ENCODE measurements around the gene TBX5.

DNA sequence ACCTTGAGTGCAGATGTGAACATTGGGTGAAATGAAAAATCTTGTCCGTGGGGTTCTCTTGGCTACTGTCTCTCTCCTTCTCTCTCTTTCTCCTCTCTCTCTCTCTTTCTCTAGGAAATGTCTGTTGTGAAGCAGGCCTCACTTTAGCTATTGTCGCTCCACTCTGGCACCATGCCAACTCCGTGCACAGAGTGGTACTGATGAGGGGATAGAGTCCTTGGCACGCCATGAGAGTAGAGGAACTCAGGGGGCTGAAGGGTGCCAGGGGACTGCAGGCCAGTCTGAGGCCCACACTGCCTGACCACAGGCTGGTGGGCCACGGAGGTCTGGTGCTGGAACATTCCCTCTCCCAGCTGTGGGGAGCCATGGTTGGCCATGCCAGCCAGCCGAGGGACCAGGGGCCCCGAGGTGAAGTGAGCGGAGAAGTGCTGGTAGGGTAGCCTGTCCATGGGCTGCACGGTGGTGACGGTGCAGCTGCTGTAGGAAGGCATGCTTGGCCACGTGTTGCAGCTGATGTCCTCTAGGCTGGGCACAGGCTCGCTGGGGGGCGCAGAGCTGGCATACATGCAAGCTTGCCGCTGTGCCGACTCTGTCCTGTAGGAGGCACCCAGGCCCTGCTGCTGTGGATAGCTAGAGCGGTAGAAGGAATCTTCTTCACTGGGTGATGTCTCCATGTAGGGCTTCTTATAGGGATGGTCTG lies 50.4 kb downstream of the TBX5 start:
- no peak for TF ChIP-seq EZH2 (IDR thresholded peaks at IDR 0.05; ENCODE audit: borderline replicate concordance, insufficient read depth, low read depth, low read length, poor library complexity, severe bottlenecking)
- TF ChIP-seq, protein P1, sequence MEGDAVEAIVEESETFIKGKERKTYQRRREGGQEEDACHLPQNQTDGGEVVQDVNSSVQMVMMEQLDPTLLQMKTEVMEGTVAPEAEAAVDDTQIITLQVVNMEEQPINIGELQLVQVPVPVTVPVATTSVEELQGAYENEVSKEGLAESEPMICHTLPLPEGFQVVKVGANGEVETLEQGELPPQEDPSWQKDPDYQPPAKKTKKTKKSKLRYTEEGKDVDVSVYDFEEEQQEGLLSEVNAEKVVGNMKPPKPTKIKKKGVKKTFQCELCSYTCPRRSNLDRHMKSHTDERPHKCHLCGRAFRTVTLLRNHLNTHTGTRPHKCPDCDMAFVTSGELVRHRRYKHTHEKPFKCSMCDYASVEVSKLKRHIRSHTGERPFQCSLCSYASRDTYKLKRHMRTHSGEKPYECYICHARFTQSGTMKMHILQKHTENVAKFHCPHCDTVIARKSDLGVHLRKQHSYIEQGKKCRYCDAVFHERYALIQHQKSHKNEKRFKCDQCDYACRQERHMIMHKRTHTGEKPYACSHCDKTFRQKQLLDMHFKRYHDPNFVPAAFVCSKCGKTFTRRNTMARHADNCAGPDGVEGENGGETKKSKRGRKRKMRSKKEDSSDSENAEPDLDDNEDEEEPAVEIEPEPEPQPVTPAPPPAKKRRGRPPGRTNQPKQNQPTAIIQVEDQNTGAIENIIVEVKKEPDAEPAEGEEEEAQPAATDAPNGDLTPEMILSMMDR (IDR thresholded peaks at IDR 0.05): no peak

Measured in B cell (primary cell).